Measurements from ENCODE around the gene PRSS27. TPM values are rescaled to one million over a fixed set of nuclear protein-coding genes. Genes with fewer than 3 reads are reported as not detected.
"Not testable (repeated sequence)": the region's sequence is repeated elsewhere in the genome, so short reads cannot be mapped to it uniquely, and the experiment has no call there.

PRSS27 gene
- total RNA-seq, 1 experiment from 2014 or later: 1.1 TPM

DNA sequence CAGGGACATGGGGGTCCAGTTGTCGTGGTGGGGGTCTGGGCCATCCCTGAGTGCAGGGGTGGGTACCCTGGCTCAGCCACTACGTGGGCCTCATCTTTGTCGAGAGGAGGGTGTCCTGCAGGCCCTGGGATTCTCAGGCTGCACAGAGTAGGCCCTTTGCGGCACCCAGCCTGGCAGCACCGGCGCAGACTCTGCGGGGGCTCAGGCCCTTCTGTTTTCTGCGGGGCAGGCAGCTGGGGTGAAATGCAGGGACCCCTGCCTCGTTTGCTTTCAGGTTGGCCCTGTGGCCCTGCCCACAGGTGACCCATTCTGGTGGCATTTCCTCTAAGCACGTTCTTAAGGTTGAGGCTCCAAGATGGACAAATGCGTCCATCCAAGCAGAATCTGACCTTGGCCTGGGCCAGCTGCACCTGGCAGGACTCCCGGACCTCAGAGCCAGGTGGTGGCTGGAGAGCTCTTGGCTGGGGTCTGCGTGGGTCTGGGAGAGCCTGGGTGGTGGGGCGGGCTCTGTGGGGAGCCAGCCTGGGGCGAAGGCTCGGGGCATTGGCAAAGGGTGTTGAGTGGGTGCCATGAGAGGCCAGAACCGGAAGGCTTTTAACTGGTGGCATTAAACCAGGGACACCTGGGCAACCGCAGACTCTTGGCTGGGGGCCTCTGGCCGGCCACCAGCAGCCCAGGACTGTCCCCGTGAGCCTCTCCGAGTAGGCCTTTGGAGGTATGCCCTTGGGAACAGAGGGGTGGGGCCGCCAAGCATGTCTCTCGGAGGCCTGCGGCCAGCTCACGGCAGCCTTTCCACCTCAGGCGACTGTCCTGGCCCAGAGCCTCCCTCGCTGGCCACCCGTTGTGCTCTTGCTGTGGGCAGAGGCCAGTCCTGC, 16.9 kb downstream of the PRSS27 start:
- in situ Hi-C loops (cut with HindIII; ENCODE audit: low pct_unique_long_range_greater_than_20kb, low sequenced_read_pairs): no loop called here
- DNase-seq (ENCODE audit: low read depth): no peak

DNA sequence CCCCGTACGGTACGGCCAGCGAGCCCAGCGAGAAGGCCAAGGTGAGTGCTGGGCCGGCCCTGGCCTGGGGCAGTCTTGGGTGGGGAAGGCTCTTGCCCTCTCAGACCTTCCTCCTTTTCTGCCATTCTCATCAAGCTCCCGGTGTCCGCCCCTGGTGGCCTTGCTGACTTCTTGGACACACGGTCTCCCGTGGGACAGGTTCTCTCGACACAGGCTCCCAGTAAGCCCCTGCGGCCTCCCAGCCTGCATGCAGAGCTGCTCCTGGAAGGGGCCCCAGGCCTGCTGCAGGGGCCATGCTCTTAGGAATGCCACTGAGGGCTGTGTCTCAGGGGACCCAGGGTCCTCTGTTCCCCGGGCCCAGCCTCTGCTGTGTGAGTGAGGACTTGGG, 17.6 kb downstream of the PRSS27 start:
- in situ Hi-C loops (cut with HindIII; ENCODE audit: low pct_unique_long_range_greater_than_20kb, low sequenced_read_pairs): no loop called here
- DNase-seq (ENCODE audit: low read depth): no peak

DNA sequence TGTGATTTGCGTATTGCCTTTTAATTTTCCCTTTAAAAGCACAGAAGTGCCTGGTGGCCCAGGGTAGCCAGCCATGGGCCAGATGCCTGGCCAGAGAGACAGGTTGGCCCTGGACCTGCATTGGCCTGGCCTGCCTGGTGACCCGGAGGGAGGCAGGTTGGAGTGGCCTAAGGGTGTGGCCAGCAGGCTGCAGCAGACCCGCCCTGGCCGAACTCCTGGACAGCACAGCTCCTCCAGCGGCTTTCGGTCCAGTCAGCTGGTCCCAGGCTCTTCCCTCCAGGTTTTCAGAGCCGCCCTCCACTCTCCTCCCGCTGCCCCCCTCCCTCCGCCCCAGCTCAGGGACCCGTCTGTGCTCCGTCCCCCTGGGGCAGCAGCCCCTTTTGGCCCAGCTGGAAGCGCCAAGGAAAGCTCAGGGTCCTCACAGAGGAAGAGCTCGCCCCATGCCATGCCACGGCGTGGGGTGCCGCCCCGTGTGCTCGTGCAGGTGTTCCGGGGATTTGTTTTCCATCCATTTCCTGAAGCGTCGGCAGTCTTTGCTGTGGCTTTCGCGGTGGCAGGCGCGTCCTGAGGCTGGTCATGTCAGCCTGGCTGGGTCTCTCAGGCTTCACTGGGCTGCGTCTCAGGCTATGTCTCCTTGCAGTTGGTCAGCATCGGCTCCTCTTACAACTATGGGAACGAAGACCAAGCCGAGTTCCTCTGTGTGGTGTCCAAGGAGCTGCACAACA, 18.1 kb downstream of the PRSS27 start:
- in situ Hi-C loops (cut with HindIII; ENCODE audit: low pct_unique_long_range_greater_than_20kb, low sequenced_read_pairs): no loop called here
- DNase-seq (ENCODE audit: low read depth): no peak

DNA sequence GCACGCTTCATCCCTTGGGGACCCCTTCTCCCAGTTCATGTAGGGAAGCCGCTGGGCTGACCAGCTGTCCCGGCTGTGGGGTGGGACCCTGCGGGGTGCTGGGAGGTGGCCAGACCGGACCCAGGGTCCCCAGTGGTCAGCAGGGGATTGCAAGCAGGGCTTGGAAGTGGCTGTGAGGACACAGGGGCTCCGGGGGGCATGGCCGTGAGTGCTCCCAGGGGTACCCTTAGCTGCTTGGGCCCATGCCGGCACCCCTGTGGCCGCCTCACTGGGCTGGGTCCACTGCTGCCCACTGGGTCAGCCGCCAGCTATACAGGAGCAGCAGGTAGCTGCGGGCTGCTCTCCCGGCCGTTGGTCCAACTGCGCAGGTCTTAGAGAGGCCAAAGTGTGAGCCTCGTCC, 18.8 kb downstream of the PRSS27 start:
- DNase-seq (ENCODE audit: low read depth): no peak
- in situ Hi-C loops (cut with HindIII; ENCODE audit: low pct_unique_long_range_greater_than_20kb, low sequenced_read_pairs): no loop called here

DNA sequence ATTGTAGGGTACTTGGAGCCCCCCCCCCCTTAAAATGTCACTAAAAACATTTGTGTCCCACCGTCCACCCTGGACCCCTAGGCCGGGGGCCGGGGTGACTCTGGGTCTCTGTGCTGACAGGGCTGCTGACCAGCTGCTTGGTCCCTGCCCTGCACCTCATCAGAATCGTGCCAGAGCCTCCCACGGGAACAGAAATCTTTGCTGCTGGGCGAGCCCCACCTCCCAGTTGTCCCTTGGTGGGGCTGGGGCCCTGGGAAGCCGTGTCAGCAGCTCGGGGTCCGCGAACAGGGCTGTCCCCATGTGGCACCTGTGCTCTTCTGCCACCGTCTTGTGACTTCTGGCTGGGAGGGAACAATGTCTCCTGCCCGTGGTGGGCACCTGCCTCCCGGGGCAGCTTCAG, 19.2 kb downstream of the PRSS27 start:
- DNase-seq (ENCODE audit: low read depth): no peak
- in situ Hi-C loops (cut with HindIII; ENCODE audit: low pct_unique_long_range_greater_than_20kb, low sequenced_read_pairs): no loop called here

DNA sequence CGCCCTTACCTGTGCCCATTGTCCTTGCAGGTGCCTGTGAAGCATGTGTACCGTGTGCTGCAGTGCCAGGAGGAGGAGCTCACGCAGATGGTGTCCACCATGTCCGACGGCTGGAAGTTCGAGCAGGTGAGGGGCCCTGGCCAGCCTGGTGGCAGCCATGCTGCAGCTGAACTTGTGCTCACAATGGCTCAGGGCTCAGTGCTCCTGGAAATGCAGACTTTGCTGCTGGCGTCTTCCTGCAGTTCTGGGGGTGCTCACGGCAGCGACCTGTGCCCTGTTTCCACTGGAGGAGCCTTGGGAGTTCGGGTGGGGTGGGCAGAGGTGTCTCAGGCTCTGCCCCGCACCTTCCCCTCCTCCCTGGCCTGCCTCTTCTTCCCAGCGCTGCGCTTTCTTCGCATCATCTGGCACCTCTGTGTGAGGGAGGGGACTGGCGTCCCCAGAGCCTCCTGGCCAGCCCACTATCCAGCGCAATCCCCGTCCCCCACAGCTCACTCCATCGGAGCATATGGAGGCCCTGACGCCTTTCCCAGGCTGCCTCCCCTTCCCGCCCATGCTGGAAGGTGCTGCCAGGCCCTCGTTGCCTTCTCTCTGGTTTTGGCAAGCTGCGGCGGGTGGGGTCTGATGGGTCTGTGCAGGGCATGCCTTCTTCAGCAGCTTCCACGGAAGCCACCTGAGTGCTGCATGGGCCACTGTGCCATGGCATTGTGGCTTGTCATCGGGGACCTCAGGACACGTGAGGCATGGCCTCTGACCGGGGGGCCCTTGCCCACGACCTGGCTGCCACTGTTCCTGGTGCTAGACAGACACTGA, 20.0 kb downstream of the PRSS27 start:
- in situ Hi-C loops (cut with HindIII; ENCODE audit: low pct_unique_long_range_greater_than_20kb, low sequenced_read_pairs): no loop called here
- no peak for DNase-seq (ENCODE audit: low read depth)

DNA sequence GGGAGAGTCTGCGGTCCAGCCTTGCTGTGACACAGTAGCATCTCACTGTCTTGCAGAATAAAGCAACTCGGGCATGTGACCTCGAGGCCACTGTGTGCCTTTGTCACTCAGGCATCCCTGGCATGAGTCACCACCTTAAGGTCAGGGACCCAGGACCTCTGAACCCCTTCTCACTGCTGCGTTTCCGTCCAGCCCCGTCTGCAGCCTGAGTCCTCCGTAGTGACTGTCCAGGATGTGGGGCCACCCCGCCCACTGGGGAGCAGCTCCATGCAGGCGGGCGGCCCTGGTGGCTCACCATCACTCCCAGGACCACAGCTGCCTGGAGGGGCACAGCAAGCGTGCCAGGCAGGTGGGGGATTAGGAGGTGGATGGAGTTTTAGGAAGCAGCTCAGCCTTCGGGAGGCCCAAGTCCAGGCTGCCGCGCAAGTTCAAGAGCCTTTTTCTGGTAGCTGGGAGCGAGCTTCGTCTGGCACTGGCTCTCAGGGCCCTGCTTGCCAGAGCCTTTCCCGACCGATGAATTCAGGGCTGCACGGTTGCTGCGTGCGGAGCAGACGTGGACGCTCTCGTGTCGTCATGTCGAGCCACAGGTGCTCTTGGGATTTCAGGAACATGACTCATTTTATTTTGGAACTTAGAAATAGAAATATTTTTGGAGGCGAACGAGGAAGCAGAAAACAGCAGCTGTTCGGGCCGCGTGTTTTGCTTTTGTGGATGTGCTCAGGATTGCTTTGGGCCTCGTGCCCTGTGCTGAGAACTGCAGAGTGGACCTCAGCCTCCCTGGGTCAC, 20.9 kb downstream of the PRSS27 start:
- in situ Hi-C loops (cut with HindIII; ENCODE audit: low pct_unique_long_range_greater_than_20kb, low sequenced_read_pairs): no loop called here
- no peak for DNase-seq (ENCODE audit: low read depth)

DNA sequence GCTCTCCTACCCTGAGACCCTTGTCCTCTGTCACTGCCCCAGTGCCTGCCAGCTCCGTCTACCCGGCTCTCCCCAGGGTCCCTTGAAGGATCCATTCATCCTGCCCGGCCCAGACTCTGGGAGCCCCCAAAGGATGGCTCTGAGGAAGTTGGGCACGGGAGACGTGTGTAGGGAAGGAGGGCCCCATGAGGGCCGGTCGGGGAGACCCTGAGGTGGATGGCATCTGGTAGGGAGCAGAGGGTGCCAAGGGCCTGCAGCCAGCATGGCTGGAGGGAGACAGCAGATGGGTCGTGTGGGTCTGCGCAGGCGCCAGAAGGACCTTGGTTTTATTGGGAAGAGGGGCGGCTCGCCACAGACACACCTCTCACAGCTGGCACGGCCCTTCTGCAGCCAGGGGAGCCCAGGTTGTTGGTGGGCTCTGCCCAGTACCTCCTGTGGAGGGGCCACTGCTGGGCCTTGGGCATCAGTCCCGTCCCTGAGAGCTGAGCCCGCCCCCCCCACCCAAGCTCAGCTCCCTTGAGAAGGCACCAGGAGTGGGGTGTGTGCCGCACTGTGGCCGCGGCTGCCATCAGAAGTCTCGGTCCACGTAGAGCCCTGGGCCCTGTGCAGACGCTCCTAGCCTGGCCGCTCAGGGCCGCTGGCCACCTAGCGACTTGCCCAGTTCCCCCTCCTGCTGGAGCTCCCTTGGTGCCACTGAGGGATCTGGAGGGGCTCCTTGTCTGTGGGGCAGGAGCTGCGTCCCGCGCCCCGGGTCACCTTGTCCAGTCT, 21.7 kb downstream of the PRSS27 start:
- in situ Hi-C loops (cut with HindIII; ENCODE audit: low pct_unique_long_range_greater_than_20kb, low sequenced_read_pairs): no loop called here

DNA sequence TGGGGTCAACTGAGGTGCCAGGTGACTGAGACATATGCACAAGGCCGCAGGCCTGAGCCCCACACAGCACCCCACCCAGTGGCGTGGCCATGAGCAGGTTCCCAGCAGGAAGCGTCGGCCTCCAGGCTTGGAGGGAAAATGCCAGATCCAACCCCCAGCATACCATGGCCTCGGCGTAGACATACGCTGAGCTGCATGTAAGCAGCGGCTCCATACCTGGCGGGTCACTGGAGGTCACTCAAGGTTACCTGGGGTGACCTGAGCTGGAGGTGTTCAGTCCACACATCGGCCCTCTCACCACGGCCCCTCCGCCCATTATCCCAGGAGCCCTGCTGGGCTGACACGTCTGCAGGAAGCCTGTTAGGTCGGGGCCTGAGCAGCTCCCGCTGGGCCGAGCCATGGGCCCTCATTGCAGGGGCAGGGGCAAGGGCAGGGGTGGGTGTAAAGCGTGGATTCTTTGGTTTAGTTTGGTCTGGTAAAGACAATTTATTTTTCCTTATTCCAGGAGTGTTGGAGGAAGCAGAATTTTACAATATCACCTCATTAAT, 22.5 kb downstream of the PRSS27 start:
- in situ Hi-C loops (cut with HindIII; ENCODE audit: low pct_unique_long_range_greater_than_20kb, low sequenced_read_pairs): no loop called here

More for the DNA sequence above, 21.7 kb downstream of the PRSS27 start:
- DNase-seq (ENCODE audit: low read depth): no peak

DNA sequence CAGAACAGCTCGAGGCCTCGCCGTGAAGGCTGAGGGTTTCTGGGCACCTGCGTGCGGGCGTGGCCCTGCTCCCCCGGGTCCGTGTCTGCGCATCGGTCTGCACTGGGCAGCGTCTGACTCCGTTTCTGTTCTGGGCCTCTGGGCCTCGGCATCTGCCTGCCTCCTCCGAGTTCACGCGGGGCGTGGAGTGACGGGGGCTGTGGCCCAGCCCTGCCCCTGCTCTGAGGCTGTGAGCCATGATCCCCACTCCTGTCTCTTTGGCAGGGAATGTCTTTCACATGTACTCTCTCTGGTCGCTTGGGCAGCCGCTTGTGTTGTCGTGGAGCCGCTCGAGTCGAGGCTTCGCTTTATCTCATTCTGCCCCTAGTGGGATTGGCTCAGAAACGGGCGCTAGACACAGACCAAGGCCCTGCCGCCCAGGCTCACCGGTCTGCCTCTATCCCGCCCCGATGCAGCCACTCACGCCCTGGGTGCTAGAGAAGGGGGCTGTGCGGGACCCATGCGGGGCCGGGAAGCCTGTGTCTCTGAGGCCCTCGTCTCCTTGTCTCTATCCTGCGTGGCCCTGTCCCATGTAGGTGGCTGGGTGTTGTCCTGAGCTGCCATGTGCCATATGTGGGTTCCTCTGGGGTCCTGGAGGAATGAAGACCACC, 23.3 kb downstream of the PRSS27 start:
- DNase-seq (ENCODE audit: low read depth); in situ Hi-C loops (cut with HindIII; ENCODE audit: low pct_unique_long_range_greater_than_20kb, low sequenced_read_pairs): not testable (repeated sequence)

More for the DNA sequence above, 22.5 kb downstream of the PRSS27 start:
- DNase-seq (ENCODE audit: low read depth): no peak

DNA sequence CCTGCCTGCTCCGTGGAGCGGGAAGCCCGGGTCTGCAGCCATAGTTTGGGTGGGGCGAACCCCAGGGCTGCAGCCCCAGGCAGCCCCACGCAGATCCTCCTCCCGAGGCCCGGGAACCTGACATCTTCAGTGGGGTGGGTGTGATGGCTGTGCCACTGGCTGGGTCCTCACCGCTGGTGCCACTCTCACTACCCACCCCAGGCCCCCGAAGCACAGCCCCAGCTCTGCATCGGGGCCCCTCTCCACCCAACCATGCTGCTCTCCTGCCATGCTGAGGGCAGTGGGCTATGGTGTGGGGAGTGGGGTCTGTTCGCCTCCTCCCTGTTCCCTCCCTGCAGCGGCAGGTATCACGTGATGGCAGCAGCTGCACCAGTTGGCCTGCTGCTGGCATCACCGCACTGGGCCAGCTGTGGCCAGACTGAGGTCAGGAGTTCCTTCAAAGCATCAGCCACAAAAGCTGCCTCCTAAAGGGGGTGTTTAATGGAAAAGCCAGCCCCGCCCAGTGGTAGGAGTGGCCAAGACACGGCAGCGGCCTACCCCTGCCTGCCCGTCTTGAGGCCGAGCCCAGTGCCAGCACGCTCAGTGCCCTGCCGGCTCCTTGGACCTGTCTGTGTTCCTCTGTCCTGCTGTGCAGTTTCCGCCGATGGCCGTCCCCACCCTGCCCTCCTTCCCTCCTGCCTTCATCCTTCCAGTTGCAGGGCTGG, 26.9 kb downstream of the PRSS27 start:
- in situ Hi-C loops (cut with HindIII; ENCODE audit: low pct_unique_long_range_greater_than_20kb, low sequenced_read_pairs): no loop called here
- peak; percentile 82 for DNase-seq (ENCODE audit: low read depth)

DNA sequence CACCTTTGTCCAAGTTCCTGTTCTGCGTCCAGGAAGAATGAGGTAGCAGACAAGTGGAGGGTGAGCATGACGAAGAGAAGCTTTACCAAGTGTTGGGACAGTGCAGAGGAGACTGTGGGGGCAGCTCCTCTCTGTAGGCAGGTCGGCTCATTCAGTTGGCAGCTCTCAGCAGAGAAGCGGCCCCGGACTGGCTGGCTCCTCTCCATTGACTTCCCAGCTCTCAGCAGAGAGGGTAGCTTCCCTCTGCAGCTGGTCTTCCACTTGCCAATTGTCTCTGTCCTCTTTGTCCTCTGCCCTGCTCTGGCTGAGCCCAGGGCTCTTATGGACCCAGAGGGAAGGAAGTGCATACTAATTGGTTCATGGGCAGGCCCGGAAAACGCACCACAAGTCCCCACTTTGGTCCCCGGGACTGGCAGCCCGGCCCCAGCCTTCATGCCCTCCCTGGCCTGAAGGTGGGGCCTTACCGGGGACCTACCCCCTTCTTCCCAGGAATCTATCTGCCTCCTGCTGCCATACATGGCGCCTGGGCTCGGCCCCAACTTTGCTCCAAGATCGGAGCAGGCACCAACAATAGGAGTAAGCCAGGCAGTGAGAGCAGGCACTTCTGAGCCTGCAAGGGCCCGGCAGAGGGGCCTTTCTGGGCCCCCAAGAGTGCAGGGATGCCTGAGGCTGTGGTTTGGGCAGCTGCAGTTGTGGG, 27.6 kb downstream of the PRSS27 start:
- DNase-seq (ENCODE audit: low read depth): no peak
- in situ Hi-C loops (cut with HindIII; ENCODE audit: low pct_unique_long_range_greater_than_20kb, low sequenced_read_pairs): no loop called here

DNA sequence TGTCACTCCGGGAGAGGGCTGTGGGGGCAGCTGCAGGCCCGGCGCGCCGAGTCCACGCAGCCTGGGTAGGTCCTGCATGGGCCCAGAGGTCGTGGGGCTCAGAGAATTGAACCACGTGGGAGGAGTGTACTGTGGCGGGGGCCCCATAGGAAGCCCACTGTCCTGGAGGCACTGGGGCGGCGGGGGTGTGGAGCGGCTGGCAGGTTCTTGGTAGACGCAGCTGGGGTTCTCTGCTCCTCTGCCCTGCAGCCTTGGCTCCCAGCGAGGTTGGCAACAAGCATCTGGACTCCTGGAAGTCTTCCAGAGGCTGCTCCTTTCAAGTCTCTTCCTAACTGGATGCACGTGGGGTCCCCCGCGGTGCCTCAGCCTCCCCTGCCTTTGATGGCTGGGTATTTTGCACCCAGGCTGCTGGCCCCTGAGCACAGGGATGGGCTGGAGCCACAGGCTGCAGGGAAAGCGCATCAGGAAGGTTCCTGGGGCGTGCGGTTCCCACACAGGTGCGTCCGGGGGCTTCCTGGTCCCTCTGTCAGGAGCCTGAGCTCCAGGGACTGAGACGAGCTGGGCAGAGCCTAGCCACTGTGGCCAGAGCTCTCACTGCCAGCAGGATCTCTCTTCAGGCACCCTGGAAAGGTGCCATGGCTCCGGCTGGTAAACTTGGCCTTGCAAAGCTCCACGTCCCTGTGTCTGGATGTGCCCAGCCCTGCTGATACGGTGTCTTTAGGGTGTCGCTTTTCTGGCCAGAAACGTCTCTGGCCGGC, 28.4 kb downstream of the PRSS27 start:
- DNase-seq (ENCODE audit: low read depth): no peak
- in situ Hi-C loops (cut with HindIII; ENCODE audit: low pct_unique_long_range_greater_than_20kb, low sequenced_read_pairs): no loop called here

DNA sequence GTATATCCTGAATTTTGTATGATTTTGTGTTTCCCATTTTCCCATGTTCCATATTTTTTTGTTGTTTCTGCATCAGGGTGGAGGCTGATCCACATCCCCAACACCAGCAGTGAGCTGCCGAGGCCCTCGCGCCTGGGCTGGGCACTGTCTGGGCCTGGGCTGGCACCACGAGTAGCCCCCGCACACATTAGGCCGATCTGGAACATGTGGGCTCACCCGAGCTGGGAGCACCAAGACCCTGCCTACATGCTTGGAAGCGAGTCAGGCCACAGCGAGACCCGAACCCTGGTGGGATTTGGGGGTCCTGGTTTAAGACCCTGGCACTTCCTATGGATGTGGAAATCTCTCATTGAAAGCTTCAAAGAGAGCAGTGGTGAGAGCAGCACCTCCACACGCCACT, 29.2 kb downstream of the PRSS27 start:
- in situ Hi-C loops (cut with HindIII; ENCODE audit: low pct_unique_long_range_greater_than_20kb, low sequenced_read_pairs): no loop called here
- no peak for DNase-seq (ENCODE audit: low read depth)

All from Caki2 (cell line).